Measurements from ENCODE around the gene UGT2A3.

UGT2A3 gene

GRCh38 chr4:68912807-68913206, 38.8 kb downstream of the UGT2A3 start:
- DNase-seq (ENCODE audit: low read depth in 2 of 2) = no peak

DNA sequence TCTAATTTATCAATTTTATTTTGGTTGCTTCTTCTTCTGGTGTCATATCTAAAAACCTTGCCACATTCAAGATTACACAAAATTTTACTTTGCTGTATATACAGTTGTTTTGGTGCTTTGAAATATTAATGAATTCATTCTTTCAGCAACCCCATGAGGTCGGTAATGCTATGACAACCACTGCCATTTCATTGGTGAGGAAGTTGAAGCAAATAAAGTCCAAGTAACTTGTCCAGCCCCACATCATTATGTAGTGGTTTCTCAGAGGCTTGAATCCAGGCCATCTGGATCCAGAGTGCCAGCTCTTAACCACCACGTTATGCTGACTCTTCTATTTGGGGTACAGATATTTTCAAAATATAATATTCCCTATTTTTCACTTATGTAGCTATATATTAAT, 42.2 kb downstream of the UGT2A3 start:
- DNase-seq (ENCODE audit: low read depth in 2 of 2) = no peak

- no peak for DNase-seq (ENCODE audit: low read depth in 2 of 2)
Measured at GRCh38 chr4:68907788-68908700, 43.6 kb downstream of the UGT2A3 start.

- no peak for DNase-seq (ENCODE audit: low read depth in 2 of 2)
Measured at GRCh38 chr4:68907245-68907644, 44.4 kb downstream of the UGT2A3 start.

GRCh38 chr4:68906780-68907137, 44.8 kb downstream of the UGT2A3 start:
- DNase-seq (ENCODE audit: low read depth in 2 of 2) = no peak

- no peak for DNase-seq (ENCODE audit: low read depth in 2 of 2)
Measured at GRCh38 chr4:68905939-68906779, 45.4 kb downstream of the UGT2A3 start.

DNA sequence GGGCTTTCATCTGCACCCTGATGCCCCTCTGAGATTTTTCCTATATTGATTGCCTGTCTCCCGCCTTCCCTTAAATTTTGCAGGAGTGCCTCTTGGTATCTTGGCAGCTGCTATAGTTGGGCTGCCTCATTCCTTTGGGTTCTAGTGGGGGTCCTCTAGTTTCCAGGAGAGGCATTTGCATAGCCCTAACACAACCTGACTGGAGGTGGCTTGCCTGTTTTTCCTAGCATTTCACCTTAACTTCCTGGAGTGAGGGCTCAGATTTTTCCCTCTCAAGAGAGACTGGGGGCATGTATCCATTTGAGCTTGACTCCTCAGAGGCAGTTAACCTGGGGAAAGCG, 46.0 kb downstream of the UGT2A3 start:
- no peak for DNase-seq (ENCODE audit: low read depth in 2 of 2)

GRCh38 chr4:68904786-68905185, 46.8 kb downstream of the UGT2A3 start:
- no peak for DNase-seq (ENCODE audit: low read depth in 2 of 2)

DNA sequence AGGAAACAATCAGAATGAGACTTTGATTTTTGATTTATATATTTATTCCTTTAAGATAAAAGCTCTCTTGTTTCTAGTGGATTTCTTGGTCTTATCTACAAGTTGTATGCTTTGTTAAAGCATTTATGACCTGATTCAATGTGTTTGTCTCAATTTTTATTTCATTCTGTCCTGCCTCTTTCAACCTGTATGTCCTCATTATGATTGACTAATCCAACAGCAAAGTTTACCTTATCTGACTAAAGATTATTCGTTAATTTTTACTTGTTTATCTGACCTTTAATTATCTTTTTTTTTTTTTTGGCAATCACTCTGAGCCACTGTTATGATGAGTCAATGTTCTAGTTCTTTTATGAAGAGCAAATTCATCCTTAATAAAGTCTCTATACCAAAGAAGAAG, 54.9 kb downstream of the UGT2A3 start:
- no peak for DNase-seq (ENCODE audit: low read depth in 2 of 2)

GRCh38 chr4:68895561-68896198, 55.9 kb downstream of the UGT2A3 start:
- no peak for DNase-seq (ENCODE audit: low read depth in 2 of 2)

DNA sequence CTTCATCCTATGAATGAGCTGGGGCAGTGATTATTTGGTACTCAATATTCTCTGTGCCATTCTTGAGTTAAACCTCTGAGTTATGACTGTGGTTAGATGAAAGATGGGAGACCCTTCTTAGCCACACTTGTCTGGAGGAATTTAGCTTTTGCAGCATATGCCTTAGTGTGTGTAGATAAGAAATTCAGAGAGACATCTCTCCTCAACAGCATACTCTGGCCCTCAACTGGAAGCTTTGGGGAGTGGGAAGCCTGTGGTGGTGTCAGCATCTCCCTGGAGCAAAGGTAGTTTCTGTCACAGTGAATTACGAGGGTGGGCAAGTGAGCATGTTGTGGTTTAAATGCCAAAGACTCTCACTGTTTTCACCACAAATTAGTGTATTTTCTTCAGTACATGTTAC, 58.7 kb downstream of the UGT2A3 start:
- no peak for DNase-seq (ENCODE audit: low read depth in 2 of 2)

- no peak for DNase-seq (ENCODE audit: low read depth in 2 of 2)
Measured at GRCh38 chr4:68891678-68892077, 59.9 kb downstream of the UGT2A3 start.

GRCh38 chr4:68885545-68885944, 66.1 kb downstream of the UGT2A3 start:
- DNase-seq (ENCODE audit: low read depth in 2 of 2) = no peak

GRCh38 chr4:68883870-68884269, 67.7 kb downstream of the UGT2A3 start:
- DNase-seq (ENCODE audit: low read depth in 2 of 2) = no peak
